ENCODE results near the gene KRTAP3-1. TPM values are rescaled to one million over a fixed set of nuclear protein-coding genes. Genes with fewer than 3 reads are reported as not detected.
"Not testable (repeated sequence)": the region's sequence is repeated elsewhere in the genome, so short reads cannot be mapped to it uniquely, and the experiment has no call there.

Gene KRTAP3-1
- total and polyA plus RNA-seq, 10 of the 15 experiments (the other 5 are each of a cell fraction or from before 2014, with no cell fraction given): not detected

DNA sequence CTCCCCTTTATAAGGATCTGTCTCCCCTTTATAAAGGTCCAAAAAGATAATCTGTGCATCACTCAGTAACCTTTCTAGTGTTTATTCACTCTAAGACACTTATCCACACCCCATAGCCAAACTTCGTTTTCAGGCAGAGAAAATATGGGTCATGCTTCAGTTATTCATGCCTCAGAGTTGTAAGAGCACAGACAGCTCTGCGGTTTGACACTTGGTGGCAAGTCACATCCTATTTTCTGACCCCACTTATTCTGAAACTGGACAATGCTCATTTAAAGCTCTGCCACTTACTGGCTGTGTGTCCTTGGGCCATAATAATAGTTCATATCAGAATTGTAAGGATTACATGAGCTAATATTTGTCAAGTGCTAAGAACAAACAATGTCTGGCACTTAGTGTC, 40.2 kb upstream of the KRTAP3-1 start:
- in situ Hi-C loops (cut with MboI) (no loop called here), intact Hi-C loops (cut with micrococcal nuclease; ENCODE audit: unreplicated experiment) (no loop called here)
- 2% methylated on average over 2 of the region's 2 CpGs for WGBS (ENCODE audit: insufficient coverage, insufficient replicate concordance, low lambda C conversion rate, missing lambda C conversion rate)
- no peaks in the 10 kb centered on the region for H3K36me3 ChIP-seq (ENCODE audit: control insufficient read depth in 2 of 2, insufficient read depth in 2 of 2, low read length in 1 of 2)
- no peaks in the 10 kb centered on the region for H3K9me3 ChIP-seq (replicated peaks; ENCODE audit: control insufficient read depth, insufficient read depth, low read length)
- no peak overlapping the region for H3K27ac ChIP-seq (ENCODE audit: control insufficient read depth, insufficient read depth)
- SMC1A ChIA-PET (ENCODE audit: uncharacterized antibody, unreplicated experiment): no interaction called here
- RAD21 ChIA-PET (ENCODE audit: unreplicated experiment): no interaction called here
- FAIRE-seq (peak; percentile 38), ATAC-seq (peak; percentile 59), DNase-seq (ENCODE audit: low read depth, low spot score) (no peak)
- H3K4me2 ChIP-seq (ENCODE audit: control insufficient read depth, insufficient read depth): no peak overlapping the region
- no peaks in the 10 kb centered on the region for H3K4me1 ChIP-seq (ENCODE audit: control insufficient read depth, insufficient read depth, low read length)
- CTCF ChIA-PET: no interaction called here
- TF ChIP-seq POU2F2 (IDR thresholded peaks at IDR 0.05; ENCODE audit: borderline replicate concordance, low read depth, low read length) (no peak), NR2F1 (conservative IDR thresholded peaks at IDR 0.05) (peak; percentile 63), RUNX3 (IDR thresholded peaks at IDR 0.05; ENCODE audit: low read length) (peak; percentile 44)
- H4K20me1 ChIP-seq (ENCODE audit: control insufficient read depth, insufficient read depth): no peaks in the 10 kb centered on the region
- H3K4me3 ChIP-seq: no peak overlapping the region
- H2AFZ ChIP-seq (ENCODE audit: control insufficient read depth, low read depth, low read length): no peak overlapping the region
- H3K27me3 ChIP-seq (replicated peaks in 1 of 2; ENCODE audit: control insufficient read depth in 2 of 2, insufficient read depth in 2 of 2, low read length in 1 of 2): no peaks in the 10 kb centered on the region; a peak in 1 of 4 replicates
- H3K79me2 ChIP-seq (ENCODE audit: control insufficient read depth, insufficient read depth, low read length): no peaks in the 10 kb centered on the region
- BruUV-seq (replicated peaks): no TSS peak
- POLR2A ChIA-PET: no interaction called here
- H3K9ac ChIP-seq (ENCODE audit: control insufficient read depth, insufficient read depth, low read length): no peak overlapping the region

DNA sequence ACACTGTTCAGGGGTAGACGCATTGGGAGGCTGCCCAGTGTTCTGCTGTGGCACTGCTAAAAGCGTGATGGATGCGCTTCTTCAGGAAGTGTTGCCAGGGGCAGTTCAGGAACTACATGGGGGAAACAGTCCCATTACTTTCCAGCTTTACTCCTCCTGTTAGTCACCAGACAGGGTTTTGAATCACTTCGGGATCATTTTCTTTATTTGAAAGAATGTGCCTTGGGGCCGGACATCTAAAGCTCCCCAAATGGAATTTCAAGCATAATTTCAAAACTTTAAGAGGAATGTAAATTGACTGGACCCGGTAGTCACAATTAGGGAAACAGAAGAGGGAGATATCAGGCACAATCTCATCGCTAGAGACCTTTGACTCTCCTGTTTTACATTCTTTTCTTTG, 39.5 kb upstream of the KRTAP3-1 start:
- no TSS peak for BruUV-seq (replicated peaks)
- POLR2A ChIA-PET: no interaction called here
- H3K4me1 ChIP-seq (ENCODE audit: control insufficient read depth, insufficient read depth, low read length): no peaks in the 10 kb centered on the region
- H3K79me2 ChIP-seq (ENCODE audit: control insufficient read depth, insufficient read depth, low read length): no peaks in the 10 kb centered on the region
- intact Hi-C loops (cut with micrococcal nuclease; ENCODE audit: unreplicated experiment) (no loop called here), in situ Hi-C loops (cut with MboI) (no loop called here)
- DNase-seq (ENCODE audit: low read depth, low spot score) (no peak), ATAC-seq (no peak), FAIRE-seq (no peak)
- no peaks in the 10 kb centered on the region for H3K36me3 ChIP-seq (ENCODE audit: control insufficient read depth in 2 of 2, insufficient read depth in 2 of 2, low read length in 1 of 2)
- H3K9me3 ChIP-seq (replicated peaks; ENCODE audit: control insufficient read depth, insufficient read depth, low read length): no peaks in the 10 kb centered on the region
- no peak overlapping the region for H3K4me3 ChIP-seq
- H3K27ac ChIP-seq (ENCODE audit: control insufficient read depth, insufficient read depth): no peak overlapping the region
- CTCF ChIA-PET: no interaction called here
- SMC1A ChIA-PET (ENCODE audit: uncharacterized antibody, unreplicated experiment): no interaction called here
- H2AFZ ChIP-seq (ENCODE audit: control insufficient read depth, low read depth, low read length): no peak overlapping the region
- 26% methylated on average over 7 of the region's 7 CpGs for WGBS (ENCODE audit: insufficient coverage, insufficient replicate concordance, low lambda C conversion rate, missing lambda C conversion rate)
- TF ChIP-seq ZZZ3 (IDR thresholded peaks at IDR 0.05; ENCODE audit: control insufficient read depth, insufficient read length, low read depth): no peak
- no peak for TF ChIP-seq ZNF217 (IDR thresholded peaks at IDR 0.05)
- no peaks in the 10 kb centered on the region; a peak in 1 of 4 replicates for H3K27me3 ChIP-seq (replicated peaks in 1 of 2; ENCODE audit: control insufficient read depth in 2 of 2, insufficient read depth in 2 of 2, low read length in 1 of 2)
- no peak overlapping the region for H3K9ac ChIP-seq (ENCODE audit: control insufficient read depth, insufficient read depth, low read length)
- H4K20me1 ChIP-seq (ENCODE audit: control insufficient read depth, insufficient read depth): no peaks in the 10 kb centered on the region
- RAD21 ChIA-PET (ENCODE audit: unreplicated experiment): no interaction called here
- no peak overlapping the region for H3K4me2 ChIP-seq (ENCODE audit: control insufficient read depth, insufficient read depth)

DNA sequence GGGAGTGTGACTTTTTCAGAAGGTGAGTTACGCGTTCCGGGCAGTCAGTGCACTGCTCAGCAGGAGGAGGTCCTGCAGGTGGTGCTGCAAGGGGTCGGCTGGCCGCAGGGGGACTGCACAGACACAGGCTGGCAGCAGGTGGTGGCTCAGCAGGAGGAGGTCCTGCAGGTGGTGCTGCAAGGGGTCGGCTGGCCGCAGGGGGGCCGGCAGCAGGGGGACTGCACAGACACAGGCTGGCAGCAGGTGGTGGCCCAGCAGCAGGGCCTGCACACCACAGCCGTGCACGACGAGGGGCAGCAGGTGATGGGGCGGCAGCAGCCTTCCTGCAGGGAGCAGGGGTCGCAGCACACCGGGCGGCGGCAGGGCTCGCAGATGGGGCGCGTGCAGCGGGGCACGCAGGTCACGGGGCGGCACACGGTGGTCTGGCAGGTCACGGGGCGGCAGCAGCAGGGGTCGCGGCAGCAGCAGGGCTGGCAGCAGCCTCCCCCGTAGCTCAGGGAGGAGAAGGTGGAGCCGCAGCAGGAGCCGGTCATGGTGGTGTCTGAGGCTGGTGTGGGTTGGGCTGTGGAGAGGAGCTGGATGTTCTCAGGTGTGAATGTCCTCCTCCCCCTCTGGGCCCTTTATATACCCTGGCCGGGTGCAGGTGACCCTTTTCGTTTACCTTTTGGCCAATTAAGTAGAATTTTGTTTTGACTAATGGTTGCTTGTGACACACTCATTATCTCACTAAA, 38.0 kb upstream of the KRTAP3-1 start, which contains the start of gene KRTAP2-1:
Gene KRTAP2-1, minus strand, starts transcription at position 582 of the 731 bp plus-strand sequence. Its CDS starts 49 bp downstream, at position 533.
- H3K27ac ChIP-seq (ENCODE audit: control insufficient read depth, insufficient read depth); in situ Hi-C loops (cut with MboI); CTCF ChIA-PET; POLR2A ChIA-PET; H3K4me1 ChIP-seq (ENCODE audit: control insufficient read depth, insufficient read depth, low read length); H2AFZ ChIP-seq (ENCODE audit: control insufficient read depth, low read depth, low read length); H3K4me2 ChIP-seq (ENCODE audit: control insufficient read depth, insufficient read depth); H3K36me3 ChIP-seq (ENCODE audit: control insufficient read depth in 2 of 2, insufficient read depth in 2 of 2, low read length in 1 of 2); BruUV-seq (replicated peaks); H3K27me3 ChIP-seq (replicated peaks in 1 of 2; ENCODE audit: control insufficient read depth in 2 of 2, insufficient read depth in 2 of 2, low read length in 1 of 2); FAIRE-seq; H3K4me3 ChIP-seq; H3K79me2 ChIP-seq (ENCODE audit: control insufficient read depth, insufficient read depth, low read length); RAD21 ChIA-PET (ENCODE audit: unreplicated experiment); H3K9me3 ChIP-seq (replicated peaks; ENCODE audit: control insufficient read depth, insufficient read depth, low read length); DNase-seq (ENCODE audit: low read depth, low spot score); ATAC-seq; intact Hi-C loops (cut with micrococcal nuclease; ENCODE audit: unreplicated experiment); H3K9ac ChIP-seq (ENCODE audit: control insufficient read depth, insufficient read depth, low read length); H4K20me1 ChIP-seq (ENCODE audit: control insufficient read depth, insufficient read depth); SMC1A ChIA-PET (ENCODE audit: uncharacterized antibody, unreplicated experiment): not testable (repeated sequence)
- 54% methylated on average over 10 of the region's 33 CpGs for WGBS (ENCODE audit: insufficient coverage, insufficient replicate concordance, low lambda C conversion rate, missing lambda C conversion rate)

All from GM12878 (cell line).